GM12864 (cell line): Measurements from ENCODE around the gene CTTN.
A peak's percentile ranks its signal among the peaks of the same experiment; 100 is the strongest.

Experiments
- DNase-seq: peaks from one replicate; pipeline ENCODE4 v3.0.0-alpha.2; 2011; ENCODE audit warnings: low read depth
- H3K4me3 ChIP-seq: 2 replicates; pipeline ENCODE4 v1.5.1; 2011; ENCODE audit warnings: mild to moderate bottlenecking, low read depth, low read length, control low read depth
- TF ChIP-seq, protein P1 (sequence below): IDR thresholded peaks from 2 replicates; pipeline ENCODE4 v1.5.1; 2011; ENCODE audit warnings: low read depth, mild to moderate bottlenecking, moderate library complexity, low read length, control low read depth, inconsistent platforms; ENCODE audit errors: missing control alignments

The CTTN gene

DNA sequence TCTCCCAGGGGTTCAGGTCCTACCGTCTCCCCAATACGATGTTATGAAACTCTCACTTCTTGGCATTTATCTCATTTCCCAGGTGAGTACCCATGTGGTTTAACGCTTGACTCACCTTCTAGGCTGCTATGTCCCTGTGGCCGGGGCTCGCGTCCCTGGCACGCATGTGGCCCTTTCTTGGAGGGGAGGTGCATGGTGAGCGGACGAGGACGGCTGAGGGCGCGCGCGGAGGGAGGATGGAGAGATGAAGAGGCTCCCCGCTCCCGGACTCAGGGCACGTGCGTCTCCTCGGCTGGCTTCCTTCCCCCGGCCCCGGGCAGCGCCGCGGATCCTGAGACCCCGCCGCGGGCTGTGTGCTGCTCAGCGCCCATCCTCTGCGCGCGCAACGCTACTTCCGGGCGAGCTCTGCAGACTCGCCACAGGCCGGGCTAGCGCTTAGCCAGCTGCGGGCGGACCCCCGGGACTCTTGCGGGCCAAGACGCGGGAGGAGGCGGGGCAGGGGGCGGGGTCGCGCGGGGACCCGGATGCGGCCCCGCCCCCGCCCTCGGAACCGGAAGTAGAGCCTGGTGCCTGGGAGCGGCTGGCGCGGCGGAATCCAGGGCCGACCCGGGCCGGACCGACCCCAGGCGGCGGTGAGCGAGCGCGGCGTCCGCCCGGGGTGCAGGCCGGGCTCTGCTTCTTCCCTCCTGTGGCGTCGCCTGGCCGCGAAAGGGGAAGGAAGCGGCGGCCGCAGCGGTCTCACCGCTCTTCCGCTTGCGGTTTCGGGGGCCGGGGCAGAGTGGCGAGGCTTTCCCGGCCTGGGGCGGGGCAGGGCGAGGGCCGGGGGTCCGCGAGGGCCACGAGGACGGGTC lies at the start of gene CTTN:
CTTN (plus strand) TSS at position 547 of the 851 bp plus-strand sequence. CDS start 8,769 bp downstream, outside the sequence.
- TF ChIP-seq, protein P1, sequence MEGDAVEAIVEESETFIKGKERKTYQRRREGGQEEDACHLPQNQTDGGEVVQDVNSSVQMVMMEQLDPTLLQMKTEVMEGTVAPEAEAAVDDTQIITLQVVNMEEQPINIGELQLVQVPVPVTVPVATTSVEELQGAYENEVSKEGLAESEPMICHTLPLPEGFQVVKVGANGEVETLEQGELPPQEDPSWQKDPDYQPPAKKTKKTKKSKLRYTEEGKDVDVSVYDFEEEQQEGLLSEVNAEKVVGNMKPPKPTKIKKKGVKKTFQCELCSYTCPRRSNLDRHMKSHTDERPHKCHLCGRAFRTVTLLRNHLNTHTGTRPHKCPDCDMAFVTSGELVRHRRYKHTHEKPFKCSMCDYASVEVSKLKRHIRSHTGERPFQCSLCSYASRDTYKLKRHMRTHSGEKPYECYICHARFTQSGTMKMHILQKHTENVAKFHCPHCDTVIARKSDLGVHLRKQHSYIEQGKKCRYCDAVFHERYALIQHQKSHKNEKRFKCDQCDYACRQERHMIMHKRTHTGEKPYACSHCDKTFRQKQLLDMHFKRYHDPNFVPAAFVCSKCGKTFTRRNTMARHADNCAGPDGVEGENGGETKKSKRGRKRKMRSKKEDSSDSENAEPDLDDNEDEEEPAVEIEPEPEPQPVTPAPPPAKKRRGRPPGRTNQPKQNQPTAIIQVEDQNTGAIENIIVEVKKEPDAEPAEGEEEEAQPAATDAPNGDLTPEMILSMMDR, result no peak
- H3K4me3 ChIP-seq, result peak within 1 kb of the TSS; percentile 65
- DNase-seq, result no peak

DNA sequence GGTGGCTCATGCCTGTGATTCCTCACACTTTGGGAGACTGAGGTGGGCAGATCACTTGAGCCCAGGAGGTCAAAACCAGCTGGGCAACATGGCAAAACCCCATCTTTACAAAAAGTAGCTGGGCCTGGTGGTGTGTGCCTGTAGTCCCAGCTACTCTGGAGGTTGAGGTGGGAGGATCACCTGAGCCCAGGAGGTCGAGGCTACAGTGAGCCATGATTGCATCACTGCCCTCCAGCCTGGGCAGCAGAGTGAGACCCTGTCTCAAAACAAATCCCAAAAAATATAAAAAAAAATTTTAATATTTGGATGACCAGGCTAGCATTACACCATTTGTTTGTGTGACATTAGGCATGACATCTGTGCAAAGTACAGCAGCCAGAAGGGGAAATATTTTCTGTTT lies 49.7 kb upstream of the CTTN start:
- H3K4me3 ChIP-seq, result no peak overlapping the region
- no peak for DNase-seq
- TF ChIP-seq, protein P1, result no peak

DNA sequence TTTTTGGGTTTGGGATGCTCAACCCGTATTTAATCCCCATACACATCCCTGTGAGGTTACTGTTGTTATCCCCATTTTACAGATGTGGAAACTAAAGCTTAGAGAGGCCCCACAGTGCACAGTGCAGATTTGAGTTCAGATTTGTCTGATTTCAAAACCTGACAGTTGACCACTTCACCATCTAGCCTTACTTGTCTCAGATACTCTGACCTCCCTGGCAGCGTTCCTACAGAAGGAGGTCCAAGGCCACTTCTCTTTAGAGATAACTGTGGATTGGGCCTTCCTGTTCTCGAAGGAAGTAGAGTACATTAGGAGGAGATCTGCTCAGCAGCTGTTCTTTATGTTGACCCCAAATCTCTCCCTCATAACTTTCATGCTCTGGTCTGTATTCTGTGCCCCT lies 46.7 kb upstream of the CTTN start:
- TF ChIP-seq, protein P1, result no peak
- DNase-seq, result no peak
- H3K4me3 ChIP-seq, result no peak overlapping the region

DNA sequence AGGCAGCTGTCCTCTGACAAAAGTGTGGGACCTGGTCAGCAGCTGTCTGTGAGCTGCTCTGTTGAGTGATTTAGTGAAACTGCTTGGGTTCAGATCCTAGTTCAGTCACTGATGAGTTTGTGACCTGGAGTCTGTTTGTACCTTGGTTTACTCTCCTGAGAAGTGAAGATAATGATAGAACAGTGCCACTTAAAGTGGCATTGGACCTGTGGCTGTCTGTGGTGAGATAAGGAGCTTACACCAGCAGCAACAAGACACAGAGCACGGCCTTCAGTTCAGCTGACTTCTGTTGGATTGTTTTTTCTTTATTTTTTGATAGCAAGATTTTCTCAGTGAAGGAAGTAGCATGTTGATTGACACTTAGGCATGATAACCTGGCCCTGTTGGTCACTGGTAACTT lies 46.2 kb upstream of the CTTN start:
- H3K4me3 ChIP-seq, result no peak overlapping the region
- TF ChIP-seq, protein P1, result no peak
- DNase-seq, result no peak

DNA sequence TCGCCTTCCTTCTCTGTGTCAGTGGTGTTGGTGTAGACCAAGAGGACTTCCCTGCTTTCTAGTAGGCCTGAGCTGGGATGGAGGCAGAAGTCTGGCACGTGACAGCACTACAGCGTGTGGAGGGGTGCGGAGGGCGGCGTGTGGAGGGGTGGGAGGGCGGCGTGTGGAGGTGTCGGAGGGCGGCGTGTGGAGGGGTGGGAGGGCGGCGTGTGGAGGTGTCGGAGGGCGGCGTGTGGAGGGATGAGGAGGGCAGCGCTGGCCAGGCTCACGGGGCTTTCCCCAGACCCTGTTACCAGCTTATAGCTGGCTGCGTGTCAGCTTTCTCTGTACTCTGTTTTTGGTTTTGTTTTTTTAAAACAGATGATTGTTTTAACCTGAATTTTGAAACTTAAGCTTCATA lies 45.7 kb upstream of the CTTN start:
- TF ChIP-seq, protein P1, result no peak
- no peak for DNase-seq
- H3K4me3 ChIP-seq, result no peak overlapping the region

DNA sequence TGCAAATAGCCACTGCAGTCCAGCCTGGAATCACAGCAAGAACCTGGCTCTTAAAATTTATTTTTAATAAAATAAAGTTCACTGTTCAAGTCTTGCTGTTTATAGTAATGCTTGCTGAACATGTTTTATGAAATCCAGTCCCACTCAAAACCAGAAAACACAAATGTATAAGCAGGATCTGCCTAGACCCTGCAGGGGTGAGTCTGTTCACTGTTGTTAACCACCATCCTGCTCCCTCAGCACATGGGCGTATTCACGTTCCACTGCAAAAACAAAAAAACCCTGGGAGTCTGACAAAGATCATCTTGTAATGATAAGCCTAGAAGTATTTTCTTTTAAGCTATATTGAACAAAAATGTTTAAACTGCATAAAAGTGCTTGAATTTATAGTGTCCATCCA lies 45.0 kb upstream of the CTTN start:
- H3K4me3 ChIP-seq, result no peak overlapping the region
- TF ChIP-seq, protein P1, result no peak
- no peak for DNase-seq
